SK-N-SH treated with all-trans-retinoic acid at 6 μM for 48 hours (cell line): ENCODE results near the gene SAMD4A.

Experiments used
- ATAC-seq: fragments of 200-7000 bp; cut with Tn5 transposase; 3 replicates; pipeline ENCODE4 v1.9.1; 2020; ENCODE audit warnings: mild to moderate bottlenecking, moderate library complexity
- ARNTL ChIP-seq: fragments of 450-650 bp; formaldehyde crosslinking; IDR thresholded peaks from 2 replicates; pipeline ENCODE4 v1.5.0; 2020; ENCODE audit warnings: low read depth, mild to moderate bottlenecking, moderate library complexity, borderline replicate concordance
- BACH2 ChIP-seq: fragments of 250-450 bp; sonication (Bioruptor Pico); IDR thresholded peaks from 2 replicates; pipeline ENCODE4 v1.9.0; 2021; ENCODE audit warnings: mild to moderate bottlenecking, borderline replicate concordance
- CREB5 ChIP-seq: fragments of 250-450 bp; sonication (Bioruptor Pico); IDR thresholded peaks from 2 replicates; pipeline ENCODE4 v1.5.1; 2020; ENCODE audit warnings: low read depth, mild to moderate bottlenecking, moderate library complexity
- CSDC2 ChIP-seq: fragments of 250-450 bp; sonication (Bioruptor Pico); IDR thresholded peaks from 2 replicates; pipeline ENCODE4 v1.5.0; 2020; ENCODE audit warnings: mild to moderate bottlenecking, moderate library complexity
- ESRRG ChIP-seq: fragments of 250-450 bp; sonication (Bioruptor Pico); IDR thresholded peaks from 2 replicates; pipeline ENCODE4 v1.6.1; 2021; ENCODE audit warnings: mild to moderate bottlenecking
- ISL1 ChIP-seq: fragments of 250-450 bp; sonication (Bioruptor Pico); IDR thresholded peaks from 2 replicates; pipeline ENCODE4 v2.1.2; 2022; ENCODE audit warnings: mild to moderate bottlenecking, moderate library complexity
- PATZ1 ChIP-seq: fragments of 250-450 bp; sonication (Bioruptor Pico); IDR thresholded peaks from 2 replicates; pipeline ENCODE4 v1.8.0; 2020; ENCODE audit warnings: mild to moderate bottlenecking, moderate library complexity, borderline replicate concordance
- POU6F1 ChIP-seq: fragments of 250-450 bp; sonication (Bioruptor Pico); IDR thresholded peaks from 2 replicates; pipeline ENCODE4 v1.8.0; 2021; ENCODE audit warnings: low read depth, mild to moderate bottlenecking, moderate library complexity, borderline replicate concordance
- PPARA ChIP-seq: fragments of 250-450 bp; sonication (Bioruptor Pico); IDR thresholded peaks from 2 replicates; pipeline ENCODE4 v1.5.0; 2020; ENCODE audit warnings: mild to moderate bottlenecking, borderline replicate concordance
- RARB ChIP-seq: fragments of 250-450 bp; sonication (Bioruptor Pico); IDR thresholded peaks from 2 replicates; pipeline ENCODE4 v1.8.0; 2021; ENCODE audit warnings: mild to moderate bottlenecking, moderate library complexity
- SNAI2 ChIP-seq: fragments of 250-450 bp; sonication (Bioruptor Pico); IDR thresholded peaks from 2 replicates; pipeline ENCODE4 v1.5.0; 2020; ENCODE audit warnings: mild to moderate bottlenecking, moderate library complexity
- TCF4 ChIP-seq: fragments of 250-450 bp; sonication (Bioruptor Pico); IDR thresholded peaks from 2 replicates; pipeline ENCODE4 v1.8.0; 2021; ENCODE audit warnings: mild to moderate bottlenecking, moderate library complexity, borderline replicate concordance
- TOX ChIP-seq: fragments of 250-450 bp; sonication (Bioruptor Pico); IDR thresholded peaks from 2 replicates; pipeline ENCODE4 v1.8.0; 2021; ENCODE audit warnings: mild to moderate bottlenecking, moderate library complexity, borderline replicate concordance
- TSHZ2 ChIP-seq: fragments of 250-450 bp; sonication (Bioruptor Pico); IDR thresholded peaks from 2 replicates; pipeline ENCODE4 v1.5.0; 2020; ENCODE audit warnings: mild to moderate bottlenecking, moderate library complexity
- ZC3H10 ChIP-seq: fragments of 250-450 bp; sonication (Bioruptor Pico); IDR thresholded peaks from 2 replicates; pipeline ENCODE4 v1.5.1; 2021; ENCODE audit warnings: mild to moderate bottlenecking, moderate library complexity
- ZFP3 ChIP-seq: fragments of 250-450 bp; sonication (Bioruptor Pico); IDR thresholded peaks from 2 replicates; pipeline ENCODE4 v1.5.0; 2020; ENCODE audit warnings: mild to moderate bottlenecking, moderate library complexity
- ZFP30 ChIP-seq: fragments of 450-650 bp; formaldehyde crosslinking; IDR thresholded peaks from 2 replicates; pipeline ENCODE4 v1.5.0; 2022; ENCODE audit warnings: mild to moderate bottlenecking, moderate library complexity
- ZNF565 ChIP-seq: fragments of 450-650 bp; formaldehyde crosslinking; conservative IDR thresholded peaks from 2 replicates; pipeline ENCODE4 v1.5.0; 2020; ENCODE audit warnings: low read depth, mild to moderate bottlenecking, moderate library complexity
- ZNF70 ChIP-seq: fragments of 450-650 bp; formaldehyde crosslinking; IDR thresholded peaks from 2 replicates; pipeline ENCODE4 v1.5.0; 2020; ENCODE audit warnings: mild to moderate bottlenecking, moderate library complexity
- ZNF8 ChIP-seq: fragments of 450-650 bp; formaldehyde crosslinking; IDR thresholded peaks from 2 replicates; pipeline ENCODE4 v1.5.0; 2020; ENCODE audit warnings: mild to moderate bottlenecking, moderate library complexity

Gene SAMD4A

GRCh38 chr14:54582334-54582733 lies 15.4 kb downstream of the SAMD4A start:
- ATAC-seq: no peak
- TF ChIP-seq TSHZ2 (CRISPR knock-in tag) (no peak), ZFP3 (CRISPR knock-in tag) (no peak), ZFP30 (no peak), ZNF70 (CRISPR knock-in tag) (no peak), PATZ1 (CRISPR knock-in tag) (no peak), SNAI2 (no peak), ARNTL (CRISPR knock-in tag) (no peak), CREB5 (no peak), TCF4 (CRISPR knock-in tag) (no peak)

GRCh38 chr14:54584097-54584496 lies 17.2 kb downstream of the SAMD4A start:
- no peak for TF ChIP-seq BACH2 (CRISPR knock-in tag)
- TF ChIP-seq ZNF565 (CRISPR knock-in tag): no peak
- no peak for TF ChIP-seq ZNF8
- TF ChIP-seq POU6F1 (CRISPR knock-in tag): no peak
- TF ChIP-seq TOX (CRISPR knock-in tag): no peak
- TF ChIP-seq TCF4 (CRISPR knock-in tag): no peak
- TF ChIP-seq CSDC2 (CRISPR knock-in tag): no peak
- TF ChIP-seq PATZ1 (CRISPR knock-in tag): no peak
- TF ChIP-seq ARNTL (CRISPR knock-in tag): no peak
- no peak for TF ChIP-seq ESRRG (CRISPR knock-in tag)
- no peak for TF ChIP-seq PPARA (CRISPR knock-in tag)
- TF ChIP-seq ZFP30: no peak
- TF ChIP-seq ZFP3 (CRISPR knock-in tag): no peak
- no peak for TF ChIP-seq CREB5
- no peak for TF ChIP-seq RARB (CRISPR knock-in tag)
- no peak for TF ChIP-seq SNAI2
- no peak for TF ChIP-seq ISL1 (CRISPR knock-in tag)
- TF ChIP-seq ZC3H10 (CRISPR knock-in tag): no peak
- TF ChIP-seq TSHZ2 (CRISPR knock-in tag): no peak
- ATAC-seq: no peak
